ENCODE results near the gene UBA6.
A peak's percentile ranks its signal among the peaks of the same experiment; 100 is the strongest.
"Not testable (repeated sequence)": the region's sequence is repeated elsewhere in the genome, so short reads cannot be mapped to it uniquely, and the experiment has no call there.

The UBA6 gene

GRCh38 chr4:67713529-67714247 is 12.7 kb upstream of the UBA6 start:
- peak; percentile 65 for DNase-seq

- no peak for DNase-seq
Measured at GRCh38 chr4:67712650-67713528, 11.9 kb upstream of the UBA6 start.

DNA sequence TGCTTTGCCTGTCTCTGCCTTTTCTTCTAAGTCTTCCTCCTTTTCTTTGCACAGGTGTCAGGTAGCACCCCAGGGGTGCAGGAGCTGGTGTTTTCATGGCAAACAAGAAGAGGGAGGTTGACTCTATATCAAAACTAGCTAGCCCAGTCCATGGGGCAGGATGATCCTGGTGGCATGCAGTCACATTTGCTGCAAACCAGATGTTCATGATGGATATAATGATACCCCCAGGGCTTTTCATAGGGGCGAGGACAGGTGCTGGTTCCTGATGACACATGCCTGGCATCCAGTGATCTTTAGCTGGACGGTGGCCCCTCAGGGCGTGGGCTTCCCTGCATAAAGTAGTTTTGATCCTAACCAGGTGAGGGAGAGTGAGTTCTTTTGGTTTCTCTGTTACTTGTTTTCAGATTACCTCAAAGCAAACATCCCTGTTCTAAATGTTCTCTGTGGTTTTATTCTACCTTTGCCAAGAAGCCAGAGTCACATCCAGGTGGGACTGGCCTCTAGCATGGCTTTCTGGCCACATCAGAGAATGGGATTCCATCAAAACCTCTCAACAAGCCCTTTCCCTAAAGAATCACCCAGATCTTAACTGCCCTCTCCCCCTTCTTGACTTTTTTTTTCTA is 11.2 kb upstream of the UBA6 start:
- DNase-seq, result no peak

GRCh38 chr4:67706682-67707081 is 5.7 kb upstream of the UBA6 start:
- DNase-seq, result not testable (repeated sequence)

GRCh38 chr4:67704843-67705242 is 3.9 kb upstream of the UBA6 start:
- no peak for DNase-seq

DNA sequence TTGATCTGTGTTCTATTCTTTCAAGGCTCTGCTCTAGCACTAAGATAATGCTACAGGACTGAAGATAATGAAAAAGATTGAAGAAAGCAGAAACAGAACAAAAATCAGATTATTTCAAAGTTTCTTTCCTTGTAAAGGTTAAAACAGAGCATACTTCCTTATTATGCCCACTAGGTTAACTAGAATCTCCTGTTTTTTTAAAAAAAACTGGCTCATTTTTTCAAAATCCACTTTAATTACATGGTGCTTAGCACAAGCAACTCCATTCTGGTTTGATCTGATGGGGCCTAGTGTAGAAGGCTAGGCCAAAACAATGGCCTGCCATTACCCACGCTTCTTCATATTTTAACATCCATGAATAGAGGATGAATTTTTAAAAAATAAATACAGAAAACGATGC is 1.2 kb upstream of the UBA6 start:
- DNase-seq, result no peak

GRCh38 chr4:67701517-67701850 is 529 bp upstream of the UBA6 start:
- no peak for DNase-seq

DNA sequence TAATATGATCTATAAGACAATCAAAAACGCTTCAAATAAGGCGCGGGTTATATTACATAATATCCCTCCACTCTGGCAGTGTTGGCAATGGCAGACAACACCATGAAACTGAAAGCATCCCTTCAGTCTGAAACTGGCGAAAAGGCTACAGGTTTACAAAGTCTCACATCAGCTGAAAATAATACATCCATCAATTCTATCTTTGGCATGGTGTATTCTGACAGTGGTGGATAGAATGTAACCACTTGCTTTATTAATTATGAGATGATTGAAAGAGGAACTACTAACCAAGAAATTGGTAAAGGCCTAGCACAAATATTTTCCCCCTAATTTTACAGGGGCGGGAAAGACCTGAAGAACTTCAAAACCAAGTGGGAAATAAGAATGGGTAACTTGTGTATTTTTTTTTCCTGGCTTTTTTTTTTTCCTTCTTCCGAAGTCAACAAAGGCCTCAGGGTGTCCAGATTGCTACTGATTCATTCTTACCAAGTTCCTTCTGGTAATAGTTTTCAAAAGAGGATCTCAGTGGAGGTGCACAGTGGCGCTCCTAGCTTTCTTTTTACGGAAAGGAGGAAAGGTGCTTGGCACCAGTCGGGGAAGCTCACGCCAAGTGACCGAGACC is 728 bp downstream of the UBA6 start:
- DNase-seq, result no peak

- DNase-seq, result no peak
Measured at GRCh38 chr4:67699603-67700002, 1.4 kb downstream of the UBA6 start.

DNA sequence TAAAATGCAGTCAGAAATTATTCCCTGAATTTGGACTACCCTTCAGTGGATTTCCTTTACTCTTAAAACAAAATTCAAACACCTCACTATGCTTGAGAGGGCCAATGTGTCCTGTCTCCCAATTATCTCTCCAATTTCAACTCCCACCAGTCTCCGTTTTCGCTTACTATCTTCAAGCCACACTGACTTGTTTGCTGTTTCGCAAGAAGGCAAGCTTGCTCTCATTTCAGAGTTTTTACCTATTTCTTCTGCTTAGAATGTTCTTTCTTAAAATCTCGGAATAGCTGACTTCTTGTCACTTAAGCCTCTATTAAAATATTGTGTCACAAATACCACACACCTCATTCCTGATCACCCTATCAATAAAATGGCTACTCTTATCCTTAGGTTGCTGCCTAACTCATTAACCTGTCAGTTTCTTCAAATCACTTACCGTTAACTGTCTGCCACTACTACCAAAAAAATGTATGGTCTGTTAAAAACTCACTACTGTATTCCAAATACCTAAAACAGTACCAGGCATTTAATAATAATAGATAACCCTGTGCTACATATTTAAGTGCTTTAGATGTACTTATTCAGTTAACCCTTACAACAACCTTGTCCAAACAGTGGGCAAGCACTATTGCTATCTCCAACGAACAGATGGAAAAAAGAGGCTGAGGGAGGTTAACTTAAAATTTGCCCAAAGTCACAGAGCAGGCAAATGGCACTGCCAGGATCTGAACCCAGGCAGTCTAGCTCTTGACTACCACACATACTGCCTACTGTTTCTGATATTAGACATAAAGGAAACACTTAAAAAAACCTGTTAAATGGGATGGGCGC is 2.9 kb downstream of the UBA6 start:
- no peak for DNase-seq

GRCh38 chr4:67696061-67696460 is 4.9 kb downstream of the UBA6 start:
- no peak for DNase-seq

DNA sequence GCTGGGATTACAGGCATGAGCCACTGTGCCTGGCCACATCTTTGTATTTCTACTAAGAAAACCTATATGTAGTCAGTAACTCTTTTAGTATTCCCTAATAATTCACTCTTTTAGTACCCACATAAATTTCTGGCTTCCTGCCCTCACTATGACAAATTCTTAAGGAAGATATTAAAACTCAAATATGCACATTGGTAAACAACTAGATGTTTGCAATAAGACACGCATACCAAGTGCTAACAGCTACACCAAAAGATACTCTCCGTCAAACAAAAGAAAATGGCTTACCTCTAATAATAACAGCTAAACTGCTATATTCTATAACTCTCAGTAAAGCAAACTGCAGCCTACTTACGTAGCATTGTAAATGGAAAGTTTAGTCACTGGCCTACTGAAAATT is 6.3 kb downstream of the UBA6 start:
- DNase-seq, result no peak

- DNase-seq, result no peak
Measured at GRCh38 chr4:67691328-67691727, 9.6 kb downstream of the UBA6 start.

GRCh38 chr4:67687636-67688035 is 13.3 kb downstream of the UBA6 start:
- DNase-seq, result no peak

DNA sequence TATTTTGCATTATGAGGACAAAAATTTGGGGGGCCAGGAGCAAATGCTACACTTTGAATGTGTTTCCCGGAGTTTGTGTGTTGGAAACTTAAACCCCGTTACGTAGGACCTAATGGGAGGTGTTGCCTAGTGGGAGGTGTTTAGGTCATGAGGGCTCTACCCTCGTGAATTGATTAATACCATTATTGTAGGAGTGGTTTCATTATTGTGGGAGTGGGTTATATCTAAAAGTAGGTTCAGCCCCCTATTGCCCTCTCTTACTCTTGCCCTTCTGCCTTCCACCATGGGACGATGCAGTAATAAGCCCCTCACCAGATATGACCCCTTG is 15.5 kb downstream of the UBA6 start:
- no peak for DNase-seq

DNA sequence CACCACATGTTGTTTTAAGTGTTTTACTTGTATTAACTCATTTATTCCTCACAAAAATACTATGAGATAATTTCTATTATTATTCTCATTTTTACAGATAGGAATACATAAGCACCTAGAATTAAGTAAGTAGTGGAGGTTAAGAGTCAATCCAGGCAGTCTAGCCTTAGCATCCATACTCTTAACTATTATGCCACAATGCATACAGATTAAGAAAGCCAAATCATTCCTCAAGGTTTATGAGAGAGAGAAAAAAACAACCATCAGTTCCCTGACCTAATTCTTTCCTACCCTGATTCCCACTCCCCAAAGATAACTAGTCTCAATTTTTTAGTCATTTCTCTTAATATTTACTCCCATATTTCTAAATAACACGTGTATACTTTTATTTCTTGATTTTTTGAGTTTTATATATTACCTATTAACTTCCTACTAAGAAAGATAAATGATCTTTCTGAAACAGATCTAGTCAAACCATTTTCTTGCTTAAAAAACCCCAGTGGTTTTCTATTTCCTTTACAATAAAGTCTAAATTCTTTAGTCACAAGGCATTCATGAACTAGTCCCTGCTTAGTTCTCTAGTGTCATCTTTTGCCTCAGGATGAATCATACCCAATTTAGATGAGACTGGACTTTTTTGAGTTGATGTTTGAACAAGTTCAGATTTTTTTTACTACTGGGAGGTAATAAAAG is 16.0 kb downstream of the UBA6 start:
- peak; percentile 23 for DNase-seq

DNA sequence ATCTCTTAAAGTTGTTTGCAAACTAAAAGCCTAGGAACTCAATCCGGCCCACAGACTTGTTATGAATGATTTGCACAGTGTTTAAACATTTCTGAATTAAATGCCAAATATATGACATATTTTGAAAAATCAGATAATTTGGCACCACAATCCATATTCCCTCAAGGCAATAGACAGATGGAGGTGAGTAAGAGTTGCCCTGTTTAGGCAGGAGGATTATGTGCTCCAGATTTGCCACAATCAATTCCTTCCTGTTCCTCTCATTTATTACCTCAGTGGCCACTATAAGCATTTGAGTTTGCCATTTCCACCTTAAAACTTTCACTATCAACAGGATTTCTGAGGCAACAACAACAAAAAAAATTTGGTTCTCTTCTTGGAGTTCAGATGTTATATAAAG is 18.7 kb downstream of the UBA6 start:
- no peak for DNase-seq

GRCh38 chr4:67680581-67681222 is 20.3 kb downstream of the UBA6 start:
- DNase-seq, result no peak

GRCh38 chr4:67678612-67679011 is 22.3 kb downstream of the UBA6 start:
- DNase-seq, result no peak

GRCh38 chr4:67674098-67674497 is 26.9 kb downstream of the UBA6 start:
- no peak for DNase-seq

GRCh38 chr4:67668315-67668714 is 32.6 kb downstream of the UBA6 start:
- DNase-seq, result no peak

- no peak for DNase-seq
Measured at GRCh38 chr4:67660418-67660817, 40.5 kb downstream of the UBA6 start.
